ENCODE measurements around the gene SHF. TPM values are rescaled to one million over a fixed set of nuclear protein-coding genes. Genes with fewer than 3 reads are reported as not detected.

SHF gene
- total RNA-seq, 1 donor from 2014 or later, result 7.1 TPM

- Histone ChIP-seq H3K4me1 (peaks cover 11% of the 10 kb centered on the region), H3K36me3 (no peaks in the 10 kb centered on the region), H3K27me3 (no peaks in the 10 kb centered on the region), H3K27ac (no peak overlapping the region), H3K4me3 (no peak overlapping the region), H3K9me3 (no peaks in the 10 kb centered on the region)
- ATAC-seq (peak; percentile 79), DNase-seq (peak; percentile 82)
- TF ChIP-seq CTCF (IDR thresholded peaks at IDR 0.05), result peak; percentile 60
- intact Hi-C loops (cut with DNase I), result no loop called here
Observed at GRCh38 chr15:45179221-45179985, 8.4 kb downstream of the SHF start.

- no peak overlapping the region for H3K27ac ChIP-seq
- H3K4me1 ChIP-seq, result peaks cover 9% of the 10 kb centered on the region
- intact Hi-C loops (cut with DNase I), result no loop called here
- DNase-seq (no peak), ATAC-seq (no peak)
- no peaks in the 10 kb centered on the region for H3K36me3 ChIP-seq
- no peaks in the 10 kb centered on the region for H3K27me3 ChIP-seq
- H3K9me3 ChIP-seq, result no peaks in the 10 kb centered on the region
- no peak overlapping the region for H3K4me3 ChIP-seq
- no peak for TF ChIP-seq CTCF (IDR thresholded peaks at IDR 0.05)
Observed at GRCh38 chr15:45177285-45177684, 10.5 kb downstream of the SHF start.

- DNase-seq, result no peak
- H3K9me3 ChIP-seq, result no peaks in the 10 kb centered on the region
- H3K4me1 ChIP-seq, result no peaks in the 10 kb centered on the region
- H3K36me3 ChIP-seq, result no peaks in the 10 kb centered on the region
- TF ChIP-seq CTCF (IDR thresholded peaks at IDR 0.05), result no peak
- no peak overlapping the region for H3K4me3 ChIP-seq
- no peak overlapping the region for H3K27ac ChIP-seq
- intact Hi-C loops (cut with DNase I), result no loop called here
- no peak for ATAC-seq
- no peaks in the 10 kb centered on the region for H3K27me3 ChIP-seq
Observed at GRCh38 chr15:45174577-45174976, 13.2 kb downstream of the SHF start.

- Histone ChIP-seq H3K27me3 (no peaks in the 10 kb centered on the region), H3K36me3 (no peaks in the 10 kb centered on the region), H3K4me1 (no peaks in the 10 kb centered on the region), H3K27ac (no peak overlapping the region), H3K4me3 (no peak overlapping the region), H3K9me3 (no peaks in the 10 kb centered on the region)
- intact Hi-C loops (cut with DNase I), result no loop called here
- DNase-seq (no peak), ATAC-seq (no peak)
- TF ChIP-seq CTCF (IDR thresholded peaks at IDR 0.05), result no peak
Observed at GRCh38 chr15:45174069-45174468, 13.7 kb downstream of the SHF start.

DNA sequence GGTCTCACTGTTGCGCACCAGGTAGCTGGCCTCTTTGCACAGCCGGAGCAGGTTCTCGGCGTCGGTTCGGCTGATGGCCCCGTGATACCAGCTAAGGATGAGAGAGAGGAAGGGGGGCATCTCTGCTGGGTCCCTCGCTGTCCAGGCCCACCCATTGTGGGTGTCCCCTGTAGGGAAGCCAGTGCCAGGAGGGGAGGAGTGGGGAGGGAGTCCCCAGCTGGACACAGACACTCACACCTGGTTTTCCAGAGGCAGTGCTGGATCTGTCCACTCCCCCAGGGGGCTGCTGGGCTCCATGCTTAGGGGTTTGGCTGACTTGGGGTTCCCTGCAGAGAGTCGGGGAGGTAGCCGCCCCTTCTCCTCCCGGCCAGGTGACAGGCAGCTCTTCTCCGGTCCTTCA is 15.9 kb downstream of the SHF start:
- H3K27ac ChIP-seq, result no peak overlapping the region
- no peaks in the 10 kb centered on the region for H3K27me3 ChIP-seq
- ATAC-seq, result no peak
- no peak overlapping the region for H3K4me3 ChIP-seq
- no peak for TF ChIP-seq CTCF (IDR thresholded peaks at IDR 0.05)
- no peak for DNase-seq
- H3K4me1 ChIP-seq, result no peaks in the 10 kb centered on the region
- H3K36me3 ChIP-seq, result no peaks in the 10 kb centered on the region
- intact Hi-C loops (cut with DNase I), result no loop called here
- H3K9me3 ChIP-seq, result no peaks in the 10 kb centered on the region

Data from upper lobe of right lung (tissue), 1 donor.